HG03469 (cell line): Measurements from ENCODE around the gene CDC34.
"Not testable (repeated sequence)": the region's sequence is repeated elsewhere in the genome, so short reads cannot be mapped to it uniquely, and the experiment has no call there.

Source experiments
- ATAC-seq: cut with Tn5 transposase; IDR thresholded peaks from one replicate; pipeline ENCODE4 v1.9.1; 2021; ENCODE audit warnings: mild to moderate bottlenecking, moderate library complexity, moderate number of reproducible peaks; ENCODE audit not compliant: unreplicated experiment

CDC34 gene

GRCh38 chr19:585146-585545 is 53.6 kb downstream of the CDC34 start:
- ATAC-seq, result not testable (repeated sequence)

- no peak for ATAC-seq
Measured at GRCh38 chr19:585551-586110, 54.1 kb downstream of the CDC34 start.

GRCh38 chr19:588093-588740 is 56.7 kb downstream of the CDC34 start:
- no peak for ATAC-seq

DNA sequence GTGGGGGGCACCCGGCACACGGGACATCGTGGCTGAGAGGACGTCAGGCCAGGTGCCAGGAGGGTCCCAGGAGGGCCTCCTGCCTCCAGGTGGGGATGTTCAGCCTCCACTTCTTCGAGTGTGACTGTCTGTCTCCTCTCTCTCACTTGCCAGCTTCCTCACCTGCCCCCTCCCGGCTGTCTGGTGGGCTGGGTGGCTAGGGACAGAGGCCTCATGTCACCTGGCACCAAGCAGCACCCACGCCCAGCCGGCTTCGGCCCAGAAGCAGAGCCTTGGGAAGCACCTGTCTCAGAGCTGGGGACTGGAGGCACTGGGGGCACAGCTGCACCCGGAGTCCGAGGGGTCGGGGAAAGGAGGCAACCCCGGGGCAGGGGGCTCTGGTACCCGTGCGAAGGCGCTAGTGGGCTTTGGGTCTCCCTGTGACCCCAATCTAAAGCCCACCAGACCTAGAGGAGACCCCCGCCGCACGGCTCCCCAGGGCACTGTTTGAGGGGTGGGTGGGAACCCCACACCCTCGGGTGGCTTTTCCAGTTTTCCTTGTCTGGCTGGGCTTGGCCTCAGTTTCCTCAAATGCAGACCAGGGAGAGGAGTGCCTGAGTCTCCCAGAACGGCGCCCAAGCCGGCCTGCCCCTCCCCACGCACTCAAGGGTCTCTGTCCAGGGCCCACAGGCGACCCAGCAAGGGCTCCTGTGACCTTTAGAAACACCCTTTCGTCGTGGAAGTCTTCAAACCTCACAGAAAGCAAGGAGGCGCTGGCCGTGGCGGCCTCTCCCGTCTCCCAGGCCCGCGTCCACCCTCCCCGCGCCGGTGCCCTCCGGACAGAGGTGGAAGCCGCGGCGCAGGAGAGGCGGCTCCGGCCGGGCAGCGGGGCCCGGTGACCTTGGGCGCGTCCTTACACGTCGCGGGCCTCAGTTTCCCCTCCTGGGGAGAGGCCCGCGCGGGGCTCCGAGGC is 57.5 kb downstream of the CDC34 start:
- ATAC-seq, result no peak

DNA sequence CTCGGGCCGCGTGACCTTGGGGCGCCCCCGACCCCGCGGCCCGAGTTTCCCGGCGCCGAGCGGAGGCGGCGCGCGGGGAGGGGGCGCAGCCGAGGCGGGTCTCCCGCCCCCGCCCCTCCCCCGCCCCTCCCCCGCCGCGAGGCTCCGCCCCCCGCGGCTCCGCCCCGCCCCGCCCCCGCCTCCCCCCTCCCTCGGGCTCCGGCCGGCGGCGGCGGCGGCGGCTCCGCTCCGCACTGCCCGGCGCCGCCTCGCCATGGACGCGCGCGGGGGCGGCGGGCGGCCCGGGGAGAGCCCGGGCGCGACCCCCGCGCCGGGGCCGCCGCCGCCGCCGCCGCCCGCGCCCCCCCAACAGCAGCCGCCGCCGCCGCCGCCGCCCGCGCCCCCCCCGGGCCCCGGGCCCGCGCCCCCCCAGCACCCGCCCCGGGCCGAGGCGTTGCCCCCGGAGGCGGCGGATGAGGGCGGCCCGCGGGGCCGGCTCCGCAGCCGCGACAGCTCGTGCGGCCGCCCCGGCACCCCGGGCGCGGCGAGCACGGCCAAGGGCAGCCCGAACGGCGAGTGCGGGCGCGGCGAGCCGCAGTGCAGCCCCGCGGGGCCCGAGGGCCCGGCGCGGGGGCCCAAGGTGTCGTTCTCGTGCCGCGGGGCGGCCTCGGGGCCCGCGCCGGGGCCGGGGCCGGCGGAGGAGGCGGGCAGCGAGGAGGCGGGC is 58.3 kb downstream of the CDC34 start, which contains the start of gene HCN2:
Gene HCN2 (plus strand): TSS at position 189 of the 703 bp plus-strand sequence. CDS start 65 bp downstream, at position 254.
- ATAC-seq, result no peak

DNA sequence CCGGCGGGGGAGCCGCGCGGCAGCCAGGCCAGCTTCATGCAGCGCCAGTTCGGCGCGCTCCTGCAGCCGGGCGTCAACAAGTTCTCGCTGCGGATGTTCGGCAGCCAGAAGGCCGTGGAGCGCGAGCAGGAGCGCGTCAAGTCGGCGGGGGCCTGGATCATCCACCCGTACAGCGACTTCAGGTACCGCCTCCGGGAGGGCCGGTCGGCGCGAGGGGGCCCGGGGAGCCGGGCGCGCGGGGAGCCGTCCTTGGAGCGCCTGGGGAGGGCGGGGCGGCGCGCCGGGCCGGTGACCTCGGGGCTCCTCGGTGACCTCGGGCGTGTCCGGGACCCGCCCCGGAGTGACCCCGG is 58.8 kb downstream of the CDC34 start:
- ATAC-seq, result no peak

DNA sequence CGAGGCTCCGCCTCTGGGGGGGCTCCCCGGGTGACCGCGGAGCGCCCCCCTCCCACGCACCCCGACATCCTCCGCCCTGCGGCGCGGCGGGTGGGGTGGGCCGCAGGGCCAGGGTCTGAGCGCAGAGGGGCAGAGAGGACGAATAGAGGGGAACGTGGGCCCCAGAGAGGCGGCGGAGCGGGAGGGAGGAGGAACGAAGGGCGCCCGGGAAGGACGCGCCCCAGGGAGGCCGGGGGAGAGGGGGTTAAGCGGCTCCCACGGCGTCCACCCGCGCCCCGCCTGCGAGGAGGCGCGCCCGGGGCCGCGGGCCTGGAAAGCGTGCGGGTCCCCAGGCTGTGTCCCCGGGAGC is 59.2 kb downstream of the CDC34 start:
- ATAC-seq, result no peak

DNA sequence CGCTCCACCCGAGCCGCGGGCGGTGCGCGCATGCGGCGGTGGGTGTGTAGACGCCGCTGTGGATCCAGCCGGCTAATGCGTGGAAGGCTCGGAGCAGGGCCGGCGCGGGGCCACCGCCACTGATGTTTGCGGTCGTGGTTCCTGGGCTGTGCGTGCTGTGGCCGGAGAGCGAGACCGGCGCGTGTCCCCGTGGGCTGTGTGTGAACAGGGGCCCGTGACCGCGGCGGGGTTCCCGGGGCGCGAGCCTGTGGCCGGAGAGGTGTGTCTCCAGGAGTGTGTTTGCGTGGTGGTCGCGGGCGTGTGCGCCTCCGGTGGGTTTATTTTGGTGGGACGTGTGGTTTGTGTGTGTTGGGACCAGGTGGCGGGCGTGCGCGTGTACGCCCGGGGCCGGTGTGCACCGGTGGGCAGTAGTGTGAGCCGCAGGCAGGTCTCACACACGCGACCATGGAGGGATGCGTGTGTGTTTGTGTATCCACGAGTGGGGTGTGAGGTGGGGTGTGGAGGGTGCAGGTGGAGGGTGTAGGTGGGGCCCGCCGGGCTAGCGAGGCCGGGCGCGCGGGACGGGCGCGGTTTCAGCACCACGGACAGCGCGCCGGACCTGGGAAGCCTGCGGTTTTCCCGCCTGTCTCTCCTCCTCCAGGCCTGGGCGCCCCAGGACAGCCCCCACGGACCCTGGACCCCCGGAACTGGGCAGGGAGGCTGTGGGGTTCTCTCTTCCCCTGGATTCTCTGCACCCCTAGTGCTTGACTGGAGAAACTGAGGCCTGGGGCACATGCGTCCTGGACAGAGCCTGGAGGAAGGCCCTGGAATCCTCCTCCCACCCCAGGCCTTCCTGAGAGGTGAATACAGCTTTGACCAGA is 59.8 kb downstream of the CDC34 start:
- no peak for ATAC-seq
